Urinary bladder (tissue), 4 donors: Measurements from ENCODE around the gene RNASET2. TPM values are rescaled to one million over a fixed set of nuclear protein-coding genes. Genes with fewer than 3 reads are reported as not detected.
"Not testable (repeated sequence)": the region's sequence is repeated elsewhere in the genome, so short reads cannot be mapped to it uniquely, and the experiment has no call there.

Experiments
- DNase-seq: peaks from one replicate; pipeline ENCODE4 v3.0.0-alpha.2; 2015; ENCODE audit errors: extremely low spot score
- H3K27ac ChIP-seq: one replicate; pipeline ENCODE4 v1.5.1; 2013; ENCODE audit warnings: low read depth, mild to moderate bottlenecking, moderate library complexity
- H3K36me3 ChIP-seq: one replicate; pipeline ENCODE4 v1.6.1; 2013; ENCODE audit warnings: mild to moderate bottlenecking, moderate library complexity; ENCODE audit not compliant: insufficient read depth
- H3K4me1 ChIP-seq: one replicate; pipeline ENCODE4 v1.6.1; 2013; ENCODE audit warnings: mild to moderate bottlenecking, moderate library complexity; ENCODE audit not compliant: insufficient read depth
- H3K4me3 ChIP-seq: one replicate; pipeline ENCODE4 v1.5.1; 2013; ENCODE audit warnings: low read depth, low read length
- WGBS: extraction: QIAGEN DNeasy Blood & Tissue Kit; methylation state at CpG from one replicate; pipeline ENCODE4 v1.1.7; 2013; 5-methylcytosine and 5-hydroxymethylcytosine counted together
- polyA plus RNA-seq: library from polyadenylated mRNA; stranded (reverse); fragments of 200-250 nt; gene quantifications from one replicate; pipeline ENCODE4 v1.2.3, GENCODE V29; 2013
- total RNA-seq: library from RNA; depleted of rRNA; stranded (reverse); fragments of >200 nt; gene quantifications from one replicate; pipeline ENCODE4 v1.2.3, GENCODE V29; 2014
- donor health status: healthy with polysubstance abuse.
- donor health status: healthy.

RNASET2 gene
- total and polyA plus RNA-seq, 2 donors = 42.8 to 54.5 TPM

- no peak overlapping the region for H3K27ac ChIP-seq
- DNase-seq = no peak
- no peaks in the 10 kb centered on the region for H3K4me1 ChIP-seq
- no peaks in the 10 kb centered on the region for H3K36me3 ChIP-seq
- whole genome bisulfite sequencing = 94% methylated on average over 3 of the region's 3 CpGs
- H3K4me3 ChIP-seq = no peak overlapping the region
These were observed 34.8 kb downstream of the RNASET2 start for GRCh38 chr6:166921570-166921969.

DNA sequence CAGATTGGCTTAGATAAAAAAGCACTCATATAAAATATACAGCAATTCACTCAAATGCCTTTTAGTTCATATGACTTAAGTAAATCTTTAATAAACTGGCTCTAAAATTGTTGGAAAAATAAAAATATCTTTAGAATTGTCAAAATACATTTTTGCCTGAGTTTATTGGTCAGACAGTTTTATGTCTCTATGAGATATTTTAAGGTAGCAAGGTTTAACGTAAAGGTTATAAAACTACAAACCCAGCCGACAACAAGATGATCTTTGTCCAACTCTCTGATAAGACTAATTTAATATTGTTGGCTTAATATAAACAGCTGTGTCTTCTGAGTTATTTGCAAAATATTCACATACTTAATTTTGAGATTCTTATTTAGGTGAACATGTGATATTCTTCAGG is 39.5 kb downstream of the RNASET2 start:
- no peak overlapping the region for H3K27ac ChIP-seq
- WGBS = 81% methylated on average over 2 of the region's 2 CpGs

GRCh38 chr6:166915484-166915883 is 40.9 kb downstream of the RNASET2 start:
- WGBS = 54% methylated on average over 8 of the region's 8 CpGs
- not testable (repeated sequence) for DNase-seq, H3K4me3 ChIP-seq, H3K36me3 ChIP-seq, H3K27ac ChIP-seq, H3K4me1 ChIP-seq

More for the DNA sequence above, 39.5 kb downstream of the RNASET2 start:
- H3K4me1 ChIP-seq = no peaks in the 10 kb centered on the region
- no peak overlapping the region for H3K4me3 ChIP-seq
- DNase-seq = no peak
- no peaks in the 10 kb centered on the region for H3K36me3 ChIP-seq

GRCh38 chr6:166914952-166915351 is 41.4 kb downstream of the RNASET2 start:
- DNase-seq, H3K4me1 ChIP-seq, H3K36me3 ChIP-seq, H3K4me3 ChIP-seq, H3K27ac ChIP-seq: not testable (repeated sequence)
- 81% methylated on average over 3 of the region's 3 CpGs for WGBS

GRCh38 chr6:166911248-166911677 is 45.1 kb downstream of the RNASET2 start:
- no peak overlapping the region for H3K27ac ChIP-seq
- no peaks in the 10 kb centered on the region for H3K4me1 ChIP-seq
- no peak for DNase-seq
- H3K4me3 ChIP-seq = no peak overlapping the region
- WGBS = 68% methylated on average over 5 of the region's 5 CpGs
- no peaks in the 10 kb centered on the region for H3K36me3 ChIP-seq

DNA sequence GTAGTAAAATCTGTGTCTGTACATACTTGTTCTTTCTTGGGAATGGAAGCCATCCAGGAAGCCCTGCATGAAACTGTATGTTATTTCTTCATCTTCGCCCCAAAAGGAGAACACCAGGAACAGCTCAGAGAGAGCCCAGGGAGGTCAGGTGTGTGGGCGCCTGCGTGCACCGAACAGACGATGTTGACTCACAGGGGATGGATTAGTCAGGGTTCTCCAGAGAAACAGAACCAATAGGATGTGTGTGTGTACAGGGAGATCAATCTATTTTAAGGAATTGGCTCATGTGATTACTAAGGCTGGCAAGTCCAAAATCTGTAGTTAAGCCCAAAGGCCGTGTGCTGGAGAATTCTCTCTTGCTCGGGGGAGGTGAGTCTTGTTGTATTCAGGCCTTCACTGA is 45.7 kb downstream of the RNASET2 start:
- WGBS = 92% methylated on average over 7 of the region's 7 CpGs
- H3K4me3 ChIP-seq = no peak overlapping the region
- no peak overlapping the region for H3K27ac ChIP-seq
- H3K36me3 ChIP-seq = no peaks in the 10 kb centered on the region
- no peak for DNase-seq
- H3K4me1 ChIP-seq = no peaks in the 10 kb centered on the region

- 74% methylated on average over 2 of the region's 2 CpGs for WGBS
- Histone ChIP-seq H3K36me3 (no peaks in the 10 kb centered on the region), H3K4me1 (no peaks in the 10 kb centered on the region), H3K27ac (no peak overlapping the region), H3K4me3 (no peak overlapping the region)
- DNase-seq = no peak
These were observed 47.5 kb downstream of the RNASET2 start for GRCh38 chr6:166908811-166909210.

GRCh38 chr6:166907871-166908806 is 48.2 kb downstream of the RNASET2 start:
- 86% methylated on average over 20 of the region's 20 CpGs for WGBS
- no peak overlapping the region for H3K4me3 ChIP-seq
- H3K36me3 ChIP-seq = no peaks in the 10 kb centered on the region
- no peak overlapping the region for H3K27ac ChIP-seq
- no peaks in the 10 kb centered on the region for H3K4me1 ChIP-seq
- no peak for DNase-seq

GRCh38 chr6:166907373-166907841 is 48.9 kb downstream of the RNASET2 start:
- Histone ChIP-seq H3K4me3 (no peak overlapping the region), H3K27ac (no peak overlapping the region), H3K4me1 (no peaks in the 10 kb centered on the region), H3K36me3 (no peaks in the 10 kb centered on the region)
- 89% methylated on average over 8 of the region's 8 CpGs for WGBS
- DNase-seq = no peak

GRCh38 chr6:166906376-166907044 is 49.8 kb downstream of the RNASET2 start:
- Histone ChIP-seq H3K4me1 (no peaks in the 10 kb centered on the region), H3K27ac (no peak overlapping the region), H3K4me3 (no peak overlapping the region), H3K36me3 (no peaks in the 10 kb centered on the region)
- 87% methylated on average over 17 of the region's 17 CpGs for WGBS
- no peak for DNase-seq

- Histone ChIP-seq H3K27ac (no peak overlapping the region), H3K36me3 (no peaks in the 10 kb centered on the region), H3K4me3 (no peak overlapping the region), H3K4me1 (no peaks in the 10 kb centered on the region)
- no peak for DNase-seq
- 82% methylated on average over 12 of the region's 12 CpGs for WGBS
These were observed 50.7 kb downstream of the RNASET2 start for GRCh38 chr6:166905505-166906134.

GRCh38 chr6:166905013-166905412 is 51.3 kb downstream of the RNASET2 start:
- no peak for DNase-seq
- 76% methylated on average over 10 of the region's 10 CpGs for WGBS
- Histone ChIP-seq H3K4me1 (no peaks in the 10 kb centered on the region), H3K36me3 (no peaks in the 10 kb centered on the region), H3K4me3 (no peak overlapping the region), H3K27ac (no peak overlapping the region)

GRCh38 chr6:166904101-166904746 is 52.1 kb downstream of the RNASET2 start:
- Histone ChIP-seq H3K36me3 (no peaks in the 10 kb centered on the region), H3K4me3 (no peak overlapping the region), H3K4me1 (no peaks in the 10 kb centered on the region), H3K27ac (no peak overlapping the region)
- no peak for DNase-seq
- WGBS = 35% methylated on average over 23 of the region's 23 CpGs
